PC-3 (cell line): ENCODE measurements around the gene ZNF740. TPM values are rescaled to one million over a fixed set of nuclear protein-coding genes. Genes with fewer than 3 reads are reported as not detected.

Experiments
- ATAC-seq: fragments of 200-7000 bp; cut with Tn5 transposase; 2 replicates; pipeline ENCODE4 v1.9.1; 2020; ENCODE audit warnings: mild to moderate bottlenecking, moderate library complexity
- BruUV-seq: library from RNA; stranded (reverse); fragments of 400-500 nt; replicated peaks from 2 replicates; lab custom pipeline; 2021; lab: Mats Ljungman, UMichigan
- CTCF ChIA-PET: fragments of 300-600 bp; sonication (Branson Sonifier 250); formaldehyde crosslinking; loops from one replicate; lab custom pipeline; 2022; ENCODE audit warnings: antibody characterized with exemption; lab: Charles Lee
- POLR2A ChIA-PET: fragments of 300-600 bp; sonication (Branson Sonifier 250); formaldehyde crosslinking; loops from one replicate; lab custom pipeline; 2022; ENCODE audit warnings: antibody characterized with exemption; ENCODE audit not compliant: unreplicated experiment; lab: Charles Lee
- DNase-seq: peaks from one replicate; pipeline ENCODE4 v3.0.0-alpha.2; 2015
- H2AFZ ChIP-seq: fragments of 300-600 bp; sonication (generic); 2 replicates; pipeline ENCODE4 v1.6.0; 2016; ENCODE audit warnings: antibody characterized with exemption, low read length
- H3F3A ChIP-seq: fragments of 300-600 bp; sonication (generic); one replicate; pipeline ENCODE4 v1.6.0; 2017; ENCODE audit warnings: antibody characterized with exemption, low read length, control low read depth, mild to moderate bottlenecking; ENCODE audit not compliant: unreplicated experiment
- H3K27ac ChIP-seq: fragments of 300-600 bp; sonication (generic); 2 replicates; pipeline ENCODE4 v1.5.1; 2016; ENCODE audit warnings: mild to moderate bottlenecking, low read length
- H3K27me3 ChIP-seq: fragments of 300-600 bp; sonication (generic); 2 replicates; pipeline ENCODE4 v1.6.1; 2016; ENCODE audit warnings: low read length, mixed read lengths
- H3K36me3 ChIP-seq: fragments of 300-600 bp; sonication (generic); 2 replicates; pipeline ENCODE4 v1.6.1; 2016; ENCODE audit warnings: low read depth, mixed run types, low read length, mixed read lengths
- H3K4me1 ChIP-seq: fragments of 300-600 bp; sonication (generic); 2 replicates; pipeline ENCODE4 v1.5.1; 2016; ENCODE audit warnings: low read length; ENCODE audit not compliant: insufficient read depth
- H3K4me2 ChIP-seq: fragments of 300-600 bp; sonication (generic); 2 replicates; pipeline ENCODE4 v1.6.0; 2016; ENCODE audit warnings: low read length
- H3K4me3 ChIP-seq: fragments of 300-600 bp; sonication (generic); 2 replicates; pipeline ENCODE4 v1.5.1; 2016; ENCODE audit warnings: mild to moderate bottlenecking, low read length, mixed read lengths
- H3K79me2 ChIP-seq: fragments of 300-600 bp; sonication (generic); 2 replicates; pipeline ENCODE4 v1.6.1; 2017; ENCODE audit warnings: low read length, mixed read lengths
- H3K9ac ChIP-seq: fragments of 300-600 bp; sonication (generic); 2 replicates; pipeline ENCODE4 v1.6.0; 2016; ENCODE audit warnings: mild to moderate bottlenecking, low read length
- H3K9me2 ChIP-seq: fragments of 300-600 bp; sonication (generic); replicated peaks from 2 replicates; pipeline ENCODE4 v1.6.1; 2016; ENCODE audit warnings: mixed run types, low read length, mixed read lengths
- H3K9me3 ChIP-seq: fragments of 300-600 bp; sonication (generic); 2 replicates; pipeline ENCODE4 v1.6.1; 2016; ENCODE audit warnings: low read length, mixed read lengths
- H4K20me1 ChIP-seq: fragments of 300-600 bp; sonication (generic); 2 replicates; pipeline ENCODE4 v1.6.1; 2016; ENCODE audit warnings: low read length, mixed read lengths
- EZH2 ChIP-seq: fragments of 300-600 bp; sonication (generic); IDR thresholded peaks from one replicate; pipeline ENCODE4 v1.6.1; 2017; ENCODE audit warnings: antibody characterized with exemption, mild to moderate bottlenecking, low read length; ENCODE audit not compliant: unreplicated experiment
- EZH2phosphoT487 ChIP-seq: fragments of 300-600 bp; sonication (generic); IDR thresholded peaks from 2 replicates; pipeline ENCODE4 v1.6.1; 2018; ENCODE audit warnings: mild to moderate bottlenecking, antibody characterized with exemption, low read length, borderline replicate concordance
- intact Hi-C: fragments of 100-400 bp; cut with micrococcal nuclease; formaldehyde crosslinking; loops from 2 replicates; pipeline ENCODE4 v1.9.0; 2023
- total RNA-seq: library from RNA; depleted of rRNA; stranded (reverse); fragments of >200 nt; gene quantifications from 2 replicates; pipeline ENCODE4 v1.2.3, GENCODE V29; 2014
- TF ChIP-seq, protein P1 (sequence below): fragments of 300-600 bp; sonication (generic); conservative IDR thresholded peaks from 2 replicates; pipeline ENCODE4 v1.5.1; 2017; ENCODE audit warnings: antibody characterized with exemption, low read depth, mild to moderate bottlenecking, low read length

Gene ZNF740
- total RNA-seq, 1 experiment from 2014 or later: 12.3 TPM

DNA sequence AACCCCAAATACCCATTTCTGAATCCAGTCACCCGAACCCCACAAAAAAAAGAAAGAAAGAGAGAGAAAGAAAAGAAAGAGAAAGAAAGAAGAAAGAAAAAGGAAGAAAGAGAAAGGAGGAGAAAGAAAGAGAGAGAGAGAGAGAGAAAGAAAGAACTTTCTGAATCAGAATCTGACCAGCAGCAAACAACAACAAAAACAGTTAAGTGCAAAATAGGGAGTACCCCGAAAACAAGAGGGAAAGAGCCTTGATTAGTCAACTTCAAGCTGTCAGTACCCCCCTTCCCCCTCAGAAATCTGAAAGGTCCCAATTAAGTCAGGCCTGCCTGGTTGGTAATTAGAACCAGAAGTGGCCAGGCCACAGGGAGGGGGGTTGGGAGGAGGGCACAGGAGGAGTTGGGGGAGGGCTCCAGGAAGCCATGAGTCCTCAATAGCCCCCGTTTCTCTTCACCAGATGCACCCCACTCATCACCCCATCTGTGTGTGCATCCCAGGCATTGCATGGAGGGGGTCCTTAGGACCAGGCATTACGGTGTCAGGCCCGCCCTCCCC, 41.7 kb downstream of the ZNF740 start:
- no peaks in the 10 kb centered on the region for H4K20me1 ChIP-seq
- H3K36me3 ChIP-seq: no peaks in the 10 kb centered on the region; the same call in 1 of the 2 replicates
- H3K27ac ChIP-seq: peak overlapping the region; percentile 95
- H2AFZ ChIP-seq: no peak overlapping the region
- no peaks in the 10 kb centered on the region for H3K9me2 ChIP-seq
- H3K4me2 ChIP-seq: peak overlapping the region; percentile 99
- H3K27me3 ChIP-seq: no peaks in the 10 kb centered on the region
- intact Hi-C loops: no loop called here
- peaks cover 35% of the 10 kb centered on the region for H3K79me2 ChIP-seq
- H3K4me3 ChIP-seq: peak overlapping the region; percentile 80
- ChIA-PET CTCF (no interaction called here), POLR2A (no interaction called here)
- peak overlapping the region; percentile 48; the same call in 1 of the 2 replicates for H3K9ac ChIP-seq
- H3K9me3 ChIP-seq: no peaks in the 10 kb centered on the region
- DNase-seq (no peak), ATAC-seq (no peak)
- no peaks in the 10 kb centered on the region for H3F3A ChIP-seq
- no TSS peak for BruUV-seq
- TF ChIP-seq EZH2phosphoT487 (no peak), EZH2 (no peak)
- TF ChIP-seq, protein P1, sequence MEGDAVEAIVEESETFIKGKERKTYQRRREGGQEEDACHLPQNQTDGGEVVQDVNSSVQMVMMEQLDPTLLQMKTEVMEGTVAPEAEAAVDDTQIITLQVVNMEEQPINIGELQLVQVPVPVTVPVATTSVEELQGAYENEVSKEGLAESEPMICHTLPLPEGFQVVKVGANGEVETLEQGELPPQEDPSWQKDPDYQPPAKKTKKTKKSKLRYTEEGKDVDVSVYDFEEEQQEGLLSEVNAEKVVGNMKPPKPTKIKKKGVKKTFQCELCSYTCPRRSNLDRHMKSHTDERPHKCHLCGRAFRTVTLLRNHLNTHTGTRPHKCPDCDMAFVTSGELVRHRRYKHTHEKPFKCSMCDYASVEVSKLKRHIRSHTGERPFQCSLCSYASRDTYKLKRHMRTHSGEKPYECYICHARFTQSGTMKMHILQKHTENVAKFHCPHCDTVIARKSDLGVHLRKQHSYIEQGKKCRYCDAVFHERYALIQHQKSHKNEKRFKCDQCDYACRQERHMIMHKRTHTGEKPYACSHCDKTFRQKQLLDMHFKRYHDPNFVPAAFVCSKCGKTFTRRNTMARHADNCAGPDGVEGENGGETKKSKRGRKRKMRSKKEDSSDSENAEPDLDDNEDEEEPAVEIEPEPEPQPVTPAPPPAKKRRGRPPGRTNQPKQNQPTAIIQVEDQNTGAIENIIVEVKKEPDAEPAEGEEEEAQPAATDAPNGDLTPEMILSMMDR: no peak
- H3K4me1 ChIP-seq: peaks cover 47% of the 10 kb centered on the region

DNA sequence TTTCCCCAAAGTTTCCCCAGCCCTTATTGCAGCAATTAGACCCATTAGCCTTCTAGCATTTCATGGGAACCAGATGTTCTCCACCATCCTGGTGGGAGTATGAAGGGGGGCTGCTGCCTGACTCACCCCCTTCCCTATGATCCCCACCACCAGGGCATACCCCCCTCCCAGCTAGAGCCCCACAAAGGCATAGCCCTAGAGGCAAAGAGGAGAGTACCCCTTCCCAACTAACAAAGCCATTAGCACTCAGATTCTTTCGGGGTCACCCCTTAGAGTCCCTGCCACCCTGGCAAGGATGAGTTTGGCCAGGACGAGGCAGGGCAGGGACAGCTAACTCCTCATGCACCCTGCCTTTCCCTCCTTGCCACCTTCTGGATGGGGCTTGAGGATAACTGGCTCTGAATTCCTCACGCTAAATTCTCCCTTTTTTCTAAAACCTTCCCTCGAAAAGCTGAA, 42.3 kb downstream of the ZNF740 start:
- ATAC-seq: no peak
- H2AFZ ChIP-seq: no peak overlapping the region
- H3K9ac ChIP-seq: no peak overlapping the region
- H3K79me2 ChIP-seq: peaks cover 34% of the 10 kb centered on the region
- no peaks in the 10 kb centered on the region for H4K20me1 ChIP-seq
- no peaks in the 10 kb centered on the region for H3K9me2 ChIP-seq
- TF ChIP-seq EZH2 (no peak), EZH2phosphoT487 (no peak)
- TF ChIP-seq, protein P1: no peak
- 0 out of 2 replicates have a peak overlapping the region, but pooled peaks have one; percentile 99 for H3K4me2 ChIP-seq
- peaks cover 41% of the 10 kb centered on the region for H3K4me1 ChIP-seq
- H3F3A ChIP-seq: no peaks in the 10 kb centered on the region
- DNase-seq: no peak
- no peaks in the 10 kb centered on the region for H3K9me3 ChIP-seq
- H3K27ac ChIP-seq: no peak overlapping the region
- ChIA-PET CTCF (no interaction called here), POLR2A (no interaction called here)
- no peaks in the 10 kb centered on the region for H3K27me3 ChIP-seq
- no TSS peak for BruUV-seq
- no peak overlapping the region for H3K4me3 ChIP-seq
- intact Hi-C loops: no loop called here
- H3K36me3 ChIP-seq: no peaks in the 10 kb centered on the region; the same call in 1 of the 2 replicates

DNA sequence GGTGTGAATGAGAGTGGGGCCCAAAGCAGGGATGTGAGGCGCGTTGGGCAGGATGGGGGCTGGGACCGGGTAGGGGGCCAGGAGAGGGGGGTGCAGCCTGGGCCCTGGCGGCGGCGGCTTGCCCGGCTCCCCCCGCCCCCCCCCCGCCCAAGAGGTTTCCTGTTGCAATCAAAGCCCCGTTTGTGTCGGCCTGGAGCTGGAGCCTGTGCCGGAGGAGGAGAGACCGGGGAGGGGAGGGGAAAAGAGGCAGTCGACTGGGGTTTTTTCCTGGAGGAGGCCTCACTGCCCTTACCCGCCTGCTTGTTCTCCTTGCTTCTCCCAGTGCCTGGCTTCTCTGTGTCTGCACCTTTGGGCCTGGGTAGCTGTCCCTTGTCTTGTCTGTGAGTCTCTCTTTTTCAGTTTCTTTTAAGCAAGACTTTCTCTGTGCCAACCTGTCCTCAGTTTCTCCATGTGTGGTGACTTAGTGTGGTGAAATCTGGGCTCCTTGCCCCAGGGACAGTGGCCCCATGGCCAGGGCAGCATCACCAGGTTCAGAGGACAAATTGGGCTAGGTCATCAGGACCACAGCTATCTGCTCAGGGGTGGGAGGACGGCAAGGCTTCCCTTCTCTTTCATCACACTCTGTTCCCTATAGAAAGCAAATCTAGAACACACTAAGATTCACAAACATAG, 43.0 kb downstream of the ZNF740 start:
- BruUV-seq: no TSS peak
- Histone ChIP-seq H3K79me2 (peaks cover 33% of the 10 kb centered on the region), H3F3A (no peaks in the 10 kb centered on the region), H3K4me2 (no peak overlapping the region), H4K20me1 (no peaks in the 10 kb centered on the region), H3K4me3 (no peak overlapping the region), H3K9me2 (no peaks in the 10 kb centered on the region), H3K27me3 (no peaks in the 10 kb centered on the region), H3K27ac (no peak overlapping the region), H3K9ac (no peak overlapping the region), H3K36me3 (no peaks in the 10 kb centered on the region; the same call in 1 of the 2 replicates), H3K4me1 (peaks cover 34% of the 10 kb centered on the region), H2AFZ (no peak overlapping the region), H3K9me3 (no peaks in the 10 kb centered on the region)
- intact Hi-C loops: no loop called here
- ATAC-seq: no peak
- no peak for DNase-seq
- ChIA-PET CTCF (no interaction called here), POLR2A (no interaction called here)
- no peak for TF ChIP-seq EZH2
- TF ChIP-seq, protein P1: no peak
- no peak for TF ChIP-seq EZH2phosphoT487
